ENCODE data around the gene RPRML.

RPRML gene

GRCh38 chr17:46972346-46972745 lies 6.7 kb downstream of the RPRML start:
- no peak for DNase-seq
- H3K36me3 ChIP-seq (replicated peaks; ENCODE audit: insufficient read depth, low read length) = no peaks in the 10 kb centered on the region
- H3F3A ChIP-seq (ENCODE audit: insufficient read depth, low read length) = no peaks in the 10 kb centered on the region
- H3K27ac ChIP-seq (ENCODE audit: low read length) = no peak overlapping the region
- H3K4me3 ChIP-seq (ENCODE audit: low read length) = no peak overlapping the region
- no peaks in the 10 kb centered on the region for H3K9me2 ChIP-seq (replicated peaks; ENCODE audit: insufficient read depth, low read length)
- H3K4me1 ChIP-seq (ENCODE audit: low read length) = no peaks in the 10 kb centered on the region
- no peak overlapping the region for H2AFZ ChIP-seq (ENCODE audit: low read length)
- H3K27me3 ChIP-seq (replicated peaks; ENCODE audit: insufficient read depth, low read length) = no peaks in the 10 kb centered on the region
- H4K20me1 ChIP-seq (ENCODE audit: insufficient read depth, low read length) = no peaks in the 10 kb centered on the region
- no peak overlapping the region for H3K4me2 ChIP-seq (ENCODE audit: low read depth, low read length)
- H3K9ac ChIP-seq (ENCODE audit: low read length) = no peak overlapping the region
- TF ChIP-seq EZH2phosphoT487 (IDR thresholded peaks at IDR 0.05; ENCODE audit: low read length) (no peak), CTCF (IDR thresholded peaks at IDR 0.05; ENCODE audit: low read length) (no peak), EZH2 (optimal IDR thresholded peaks at IDR 0.05; ENCODE audit: low read depth, low read length) (no peak)
- H3K9me3 ChIP-seq (replicated peaks; ENCODE audit: insufficient read depth, low read length) = no peaks in the 10 kb centered on the region
- H3K79me2 ChIP-seq (ENCODE audit: low read length) = no peaks in the 10 kb centered on the region

- Histone ChIP-seq H2AFZ (ENCODE audit: low read length) (no peak overlapping the region), H3K36me3 (replicated peaks; ENCODE audit: insufficient read depth, low read length) (no peaks in the 10 kb centered on the region), H3K9ac (ENCODE audit: low read length) (no peak overlapping the region), H3K79me2 (ENCODE audit: low read length) (no peaks in the 10 kb centered on the region), H3K4me1 (ENCODE audit: low read length) (no peaks in the 10 kb centered on the region), H3K4me3 (ENCODE audit: low read length) (no peak overlapping the region), H4K20me1 (ENCODE audit: insufficient read depth, low read length) (no peaks in the 10 kb centered on the region), H3F3A (ENCODE audit: insufficient read depth, low read length) (no peaks in the 10 kb centered on the region), H3K9me2 (replicated peaks; ENCODE audit: insufficient read depth, low read length) (no peaks in the 10 kb centered on the region), H3K27ac (ENCODE audit: low read length) (no peak overlapping the region), H3K27me3 (replicated peaks; ENCODE audit: insufficient read depth, low read length) (no peaks in the 10 kb centered on the region), H3K9me3 (replicated peaks; ENCODE audit: insufficient read depth, low read length) (no peaks in the 10 kb centered on the region), H3K4me2 (ENCODE audit: low read depth, low read length) (no peak overlapping the region)
- TF ChIP-seq EZH2phosphoT487 (IDR thresholded peaks at IDR 0.05; ENCODE audit: low read length) = no peak
- no peak for TF ChIP-seq CTCF (IDR thresholded peaks at IDR 0.05; ENCODE audit: low read length)
- TF ChIP-seq EZH2 (optimal IDR thresholded peaks at IDR 0.05; ENCODE audit: low read depth, low read length) = no peak
- no peak for DNase-seq
These were observed 7.3 kb downstream of the RPRML start for GRCh38 chr17:46971647-46972300.

- Histone ChIP-seq H3K27ac (ENCODE audit: low read length) (no peak overlapping the region), H3K9ac (ENCODE audit: low read length) (no peak overlapping the region), H3K4me1 (ENCODE audit: low read length) (no peaks in the 10 kb centered on the region), H4K20me1 (ENCODE audit: insufficient read depth, low read length) (0 out of 2 replicates have a peak, but pooled peaks cover 3% of the 10 kb centered on the region), H3K4me3 (ENCODE audit: low read length) (no peak overlapping the region), H3K79me2 (ENCODE audit: low read length) (no peaks in the 10 kb centered on the region), H3K9me2 (replicated peaks; ENCODE audit: insufficient read depth, low read length) (no peaks in the 10 kb centered on the region), H3K4me2 (ENCODE audit: low read depth, low read length) (no peak overlapping the region), H3K36me3 (replicated peaks; ENCODE audit: insufficient read depth, low read length) (no peaks in the 10 kb centered on the region), H3K27me3 (replicated peaks; ENCODE audit: insufficient read depth, low read length) (no peaks in the 10 kb centered on the region), H3K9me3 (replicated peaks; ENCODE audit: insufficient read depth, low read length) (no peaks in the 10 kb centered on the region), H3F3A (ENCODE audit: insufficient read depth, low read length) (no peaks in the 10 kb centered on the region), H2AFZ (ENCODE audit: low read length) (no peak overlapping the region)
- no peak for DNase-seq
- TF ChIP-seq EZH2 (optimal IDR thresholded peaks at IDR 0.05; ENCODE audit: low read depth, low read length) = no peak
- no peak for TF ChIP-seq CTCF (IDR thresholded peaks at IDR 0.05; ENCODE audit: low read length)
- no peak for TF ChIP-seq EZH2phosphoT487 (IDR thresholded peaks at IDR 0.05; ENCODE audit: low read length)
These were observed 10.2 kb downstream of the RPRML start for GRCh38 chr17:46968896-46969295.
